GM18502 (cell line): Measurements from ENCODE around the gene TNKS2.

Experiments
- ATAC-seq: cut with Tn5 transposase; IDR thresholded peaks from one replicate; pipeline ENCODE4 v1.9.1; 2021; ENCODE audit warnings: mild to moderate bottlenecking; ENCODE audit not compliant: unreplicated experiment, poor library complexity

Gene TNKS2

GRCh38 chr10:91907033-91907594, 108.9 kb downstream of the TNKS2 start:
- no peak for ATAC-seq

- ATAC-seq: no peak
Measured at GRCh38 chr10:91907914-91908336, 109.7 kb downstream of the TNKS2 start.

- ATAC-seq: peak; percentile 89
Measured at GRCh38 chr10:91908337-91909116, 110.3 kb downstream of the TNKS2 start.

GRCh38 chr10:91909117-91909677, 111.0 kb downstream of the TNKS2 start, which contains the start of gene FGFBP3:
Gene FGFBP3 (minus strand): TSS chr10:91909486. CDS start chr10:91908969, 517 bp downstream.
- no peak for ATAC-seq

GRCh38 chr10:91910467-91910866, 112.2 kb downstream of the TNKS2 start:
- no peak for ATAC-seq
